Measurements from ENCODE around the gene CDKN2B.

GRCh38 chr9:22028394-22028793 lies 19.3 kb upstream of the CDKN2B start:
- TF ChIP-seq POLR2A (IDR thresholded peaks at IDR 0.05) = no peak
- TF ChIP-seq, protein P1, sequence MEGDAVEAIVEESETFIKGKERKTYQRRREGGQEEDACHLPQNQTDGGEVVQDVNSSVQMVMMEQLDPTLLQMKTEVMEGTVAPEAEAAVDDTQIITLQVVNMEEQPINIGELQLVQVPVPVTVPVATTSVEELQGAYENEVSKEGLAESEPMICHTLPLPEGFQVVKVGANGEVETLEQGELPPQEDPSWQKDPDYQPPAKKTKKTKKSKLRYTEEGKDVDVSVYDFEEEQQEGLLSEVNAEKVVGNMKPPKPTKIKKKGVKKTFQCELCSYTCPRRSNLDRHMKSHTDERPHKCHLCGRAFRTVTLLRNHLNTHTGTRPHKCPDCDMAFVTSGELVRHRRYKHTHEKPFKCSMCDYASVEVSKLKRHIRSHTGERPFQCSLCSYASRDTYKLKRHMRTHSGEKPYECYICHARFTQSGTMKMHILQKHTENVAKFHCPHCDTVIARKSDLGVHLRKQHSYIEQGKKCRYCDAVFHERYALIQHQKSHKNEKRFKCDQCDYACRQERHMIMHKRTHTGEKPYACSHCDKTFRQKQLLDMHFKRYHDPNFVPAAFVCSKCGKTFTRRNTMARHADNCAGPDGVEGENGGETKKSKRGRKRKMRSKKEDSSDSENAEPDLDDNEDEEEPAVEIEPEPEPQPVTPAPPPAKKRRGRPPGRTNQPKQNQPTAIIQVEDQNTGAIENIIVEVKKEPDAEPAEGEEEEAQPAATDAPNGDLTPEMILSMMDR (IDR thresholded peaks at IDR 0.05) = no peak
